Forelimb muscle (tissue), 1 donor: ENCODE data around the gene CDK16. TPM values are rescaled to one million over a fixed set of nuclear protein-coding genes. Genes with fewer than 3 reads are reported as not detected.

Source experiments
- DNase-seq: peaks from one replicate; pipeline ENCODE4 v3.0.0-alpha.2; 2013; ENCODE audit warnings: low read depth
- polyA plus RNA-seq: library from polyadenylated mRNA; unstranded; fragments of 120-200 nt; gene quantifications from one replicate; pipeline ENCODE4 v1.2.1, GENCODE V29; 2013; ENCODE audit not compliant: insufficient read length

CDK16 gene
- polyA plus RNA-seq, 1 donor, result 111 TPM

- no peak for DNase-seq
Measured at GRCh38 chrX:47186096-47186740, 32.3 kb upstream of the CDK16 start.

DNA sequence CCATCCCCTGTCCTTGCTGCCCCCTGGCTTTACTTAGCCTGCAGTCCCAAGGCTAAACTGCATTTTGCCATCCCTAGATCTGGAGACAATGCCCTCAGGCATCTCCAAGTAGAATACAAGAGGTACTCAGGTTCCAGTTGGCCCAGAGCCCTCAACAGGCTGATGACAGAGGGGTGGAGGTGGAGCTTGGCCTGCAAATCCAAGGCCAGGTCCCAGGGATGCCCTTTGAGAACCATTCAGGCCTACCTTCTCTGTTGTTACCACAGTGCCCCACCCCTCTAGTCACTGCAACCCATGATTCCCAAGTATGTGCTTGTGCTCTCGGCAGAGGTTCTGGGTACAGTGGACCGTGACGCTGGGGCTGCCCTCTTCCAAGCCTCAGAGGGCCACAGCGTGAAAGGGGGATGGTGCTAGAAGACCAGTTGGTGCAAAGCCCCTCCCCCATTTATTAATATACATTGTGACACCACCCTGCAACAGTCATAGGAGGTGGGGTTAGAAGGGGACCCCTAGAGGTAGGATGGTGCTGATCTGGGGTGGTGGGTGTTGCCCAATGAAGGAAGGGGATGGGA lies 31.3 kb upstream of the CDK16 start:
- DNase-seq, result no peak

DNA sequence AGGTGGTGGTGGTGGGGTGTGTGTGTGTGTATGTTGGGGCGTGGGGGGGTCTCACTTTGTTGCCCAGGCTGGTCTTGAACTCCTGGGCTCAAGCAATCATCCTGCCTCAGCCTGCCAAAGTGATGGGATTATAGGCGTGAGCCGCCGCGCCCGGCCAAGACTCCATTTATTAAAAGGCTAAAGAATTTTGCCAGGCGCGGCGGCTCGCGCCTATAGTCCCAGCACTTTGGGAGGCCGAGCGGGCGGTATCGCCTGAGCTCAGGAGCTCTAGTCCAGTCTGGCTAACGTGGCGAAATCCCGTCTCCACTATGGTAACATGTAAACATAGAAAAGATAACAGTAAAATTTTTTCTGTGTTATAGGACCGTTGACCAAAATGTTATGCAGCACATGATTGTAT lies 28.6 kb upstream of the CDK16 start:
- DNase-seq, result no peak

DNA sequence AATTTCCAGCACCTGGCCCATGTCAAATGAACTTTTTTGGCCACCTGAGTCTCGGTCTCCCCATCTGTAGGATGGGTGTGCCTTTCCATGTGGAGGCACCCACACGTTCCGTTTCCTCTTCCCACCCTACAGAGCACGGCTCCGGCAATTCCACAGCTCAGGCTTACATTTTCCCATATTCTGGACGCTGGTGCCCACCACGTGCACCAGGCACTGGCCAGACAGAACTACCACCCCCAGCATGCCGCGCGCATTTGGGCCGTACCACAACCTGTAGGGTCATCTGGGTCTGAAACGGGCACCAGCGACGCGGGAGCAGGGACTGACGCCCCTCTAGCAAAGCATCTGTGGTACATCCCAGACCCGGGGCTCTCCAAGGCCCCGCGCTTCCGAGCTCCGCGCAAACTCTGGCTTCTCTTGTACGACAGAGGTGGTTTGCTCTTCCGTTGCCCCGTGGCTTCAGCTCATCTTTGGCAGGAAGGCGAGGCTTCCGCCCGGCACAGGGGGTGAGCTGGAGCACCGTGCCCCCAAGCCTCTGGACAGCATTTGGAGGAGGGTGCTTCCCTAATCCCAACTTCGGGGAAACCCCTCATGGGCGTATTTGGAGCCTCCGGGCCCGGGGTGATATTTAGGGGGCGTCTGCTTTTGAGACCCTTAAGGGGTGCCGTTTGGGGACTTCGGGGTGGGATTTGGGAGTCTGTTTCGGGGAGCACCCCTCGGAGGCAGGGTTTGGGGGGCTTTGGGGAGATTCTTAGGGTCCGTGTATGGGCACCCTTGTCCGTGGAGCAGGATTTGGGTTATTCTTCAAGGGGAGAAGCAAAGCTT lies 27.8 kb upstream of the CDK16 start:
- DNase-seq, result peak; percentile 67

- no peak for DNase-seq
Measured at GRCh38 chrX:47191331-47191730, 27.1 kb upstream of the CDK16 start.

- no peak for DNase-seq
Measured at GRCh38 chrX:47191806-47192401, 26.6 kb upstream of the CDK16 start.

DNA sequence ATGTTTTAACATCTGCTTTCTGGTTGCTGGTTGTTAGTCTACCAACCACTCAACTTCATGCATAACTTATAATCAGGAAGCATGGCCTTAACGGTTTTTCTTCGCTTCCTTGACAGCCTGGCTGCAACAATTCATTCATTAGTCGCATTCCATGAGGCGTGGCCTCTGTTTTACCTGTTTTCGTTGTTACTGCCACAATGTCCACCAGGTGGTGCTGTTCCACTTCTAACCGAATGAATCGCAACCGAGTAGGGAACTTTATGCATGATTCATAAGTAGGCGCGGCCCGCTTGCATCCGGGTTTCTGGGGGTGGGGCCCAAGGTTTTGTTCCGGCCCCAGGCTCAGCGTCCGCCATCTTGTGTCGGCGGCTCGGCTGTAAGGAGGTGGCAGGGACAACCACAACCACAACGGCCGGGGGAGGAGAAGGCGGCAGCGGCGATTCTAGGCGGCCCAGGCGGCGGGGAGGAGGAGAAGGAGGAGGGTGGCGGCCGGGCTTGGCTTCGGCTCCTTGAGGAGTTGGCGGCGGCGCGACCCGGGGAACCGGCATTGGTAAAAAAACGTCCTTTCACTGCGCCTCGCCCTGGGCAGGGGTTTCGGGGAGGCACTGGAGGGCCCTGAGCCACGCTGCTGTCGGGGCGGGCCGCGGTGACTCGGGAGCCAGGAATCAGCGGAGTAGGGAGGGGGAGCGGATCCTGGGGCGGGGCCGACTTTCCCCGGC lies 24.8 kb upstream of the CDK16 start, which contains the start of gene UBA1:
Gene UBA1, plus strand, starts transcription at position 355 of the 719 bp plus-strand sequence. CDS start 4,974 bp downstream, outside the sequence.
- DNase-seq, result peak; percentile 96

DNA sequence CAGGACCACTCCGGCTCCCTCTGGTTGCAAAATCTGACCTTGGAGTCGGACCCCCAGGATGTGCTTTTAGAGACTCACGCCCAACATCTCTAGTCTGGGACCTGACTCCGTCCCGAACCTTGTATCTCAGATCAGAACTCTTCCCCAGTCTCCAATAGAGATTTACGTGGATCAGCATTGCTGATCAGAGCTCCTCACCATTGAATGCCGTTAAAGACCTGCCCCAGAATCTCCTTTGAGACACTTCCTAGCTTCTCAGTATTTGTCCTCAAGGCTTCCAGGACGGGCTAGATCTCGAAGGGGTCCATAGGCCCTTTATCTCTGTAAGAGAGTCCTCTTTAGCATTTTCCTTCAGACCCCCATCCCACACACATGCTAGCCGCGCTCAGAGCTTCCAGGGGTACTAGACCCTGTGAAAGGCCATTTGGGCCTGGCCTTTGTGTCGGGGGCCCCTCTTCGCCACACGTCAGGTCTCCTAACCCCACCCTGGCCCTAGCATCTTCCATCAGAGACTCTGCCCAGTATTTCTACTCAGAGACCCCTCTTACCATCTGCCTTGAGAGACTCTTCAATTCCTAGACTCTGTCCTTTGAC lies 24.2 kb upstream of the CDK16 start:
- DNase-seq, result no peak

GRCh38 chrX:47196098-47196497 lies 22.4 kb upstream of the CDK16 start:
- no peak for DNase-seq

- no peak for DNase-seq
Measured at GRCh38 chrX:47197526-47197925, 21.0 kb upstream of the CDK16 start.

DNA sequence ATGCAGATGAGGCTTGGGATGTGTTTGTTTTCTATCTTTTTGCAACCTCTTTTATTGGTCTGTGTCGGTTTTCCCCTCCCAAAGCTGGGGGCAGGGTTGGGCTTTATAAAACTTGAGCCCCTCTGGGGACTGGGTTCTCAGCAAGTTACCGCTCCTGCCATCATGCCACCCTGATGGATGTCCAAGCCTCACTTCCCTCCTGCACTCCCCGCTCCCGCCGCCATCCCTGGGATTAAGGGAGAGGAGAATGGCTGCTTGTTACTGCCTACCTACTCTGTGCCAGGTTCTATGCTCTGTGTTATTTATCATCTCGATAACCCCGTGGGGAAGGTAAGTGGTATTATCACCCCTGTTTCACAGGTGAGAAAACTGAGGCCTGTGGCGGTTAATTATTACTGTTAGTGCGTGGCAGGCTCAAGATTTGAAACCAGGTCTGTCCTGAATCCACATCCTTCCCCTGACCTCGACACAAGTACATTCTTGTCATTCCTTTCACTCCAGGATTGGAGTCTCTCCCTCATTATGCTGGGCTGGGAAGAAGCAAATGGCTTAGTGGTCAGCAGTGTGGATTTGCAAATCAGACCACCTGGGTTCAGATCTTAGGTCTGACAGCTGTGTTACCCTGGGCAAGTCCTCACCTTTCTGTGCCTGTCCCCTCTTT lies 20.3 kb upstream of the CDK16 start:
- no peak for DNase-seq

GRCh38 chrX:47198687-47199080 lies 19.8 kb upstream of the CDK16 start:
- DNase-seq, result no peak

DNA sequence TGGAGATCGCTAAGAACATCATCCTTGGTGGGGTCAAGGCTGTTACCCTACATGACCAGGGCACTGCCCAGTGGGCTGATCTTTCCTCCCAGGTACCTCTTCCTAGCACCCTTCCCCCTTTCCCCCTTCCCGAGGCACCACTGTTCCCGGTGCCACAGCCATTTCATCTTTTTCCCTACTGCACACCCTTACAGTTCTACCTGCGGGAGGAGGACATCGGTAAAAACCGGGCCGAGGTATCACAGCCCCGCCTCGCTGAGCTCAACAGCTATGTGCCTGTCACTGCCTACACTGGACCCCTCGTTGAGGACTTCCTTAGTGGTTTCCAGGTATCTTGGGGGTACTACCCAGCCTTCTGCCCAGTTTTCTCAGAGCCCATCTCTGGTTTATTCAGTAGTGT lies 19.2 kb upstream of the CDK16 start:
- no peak for DNase-seq

DNA sequence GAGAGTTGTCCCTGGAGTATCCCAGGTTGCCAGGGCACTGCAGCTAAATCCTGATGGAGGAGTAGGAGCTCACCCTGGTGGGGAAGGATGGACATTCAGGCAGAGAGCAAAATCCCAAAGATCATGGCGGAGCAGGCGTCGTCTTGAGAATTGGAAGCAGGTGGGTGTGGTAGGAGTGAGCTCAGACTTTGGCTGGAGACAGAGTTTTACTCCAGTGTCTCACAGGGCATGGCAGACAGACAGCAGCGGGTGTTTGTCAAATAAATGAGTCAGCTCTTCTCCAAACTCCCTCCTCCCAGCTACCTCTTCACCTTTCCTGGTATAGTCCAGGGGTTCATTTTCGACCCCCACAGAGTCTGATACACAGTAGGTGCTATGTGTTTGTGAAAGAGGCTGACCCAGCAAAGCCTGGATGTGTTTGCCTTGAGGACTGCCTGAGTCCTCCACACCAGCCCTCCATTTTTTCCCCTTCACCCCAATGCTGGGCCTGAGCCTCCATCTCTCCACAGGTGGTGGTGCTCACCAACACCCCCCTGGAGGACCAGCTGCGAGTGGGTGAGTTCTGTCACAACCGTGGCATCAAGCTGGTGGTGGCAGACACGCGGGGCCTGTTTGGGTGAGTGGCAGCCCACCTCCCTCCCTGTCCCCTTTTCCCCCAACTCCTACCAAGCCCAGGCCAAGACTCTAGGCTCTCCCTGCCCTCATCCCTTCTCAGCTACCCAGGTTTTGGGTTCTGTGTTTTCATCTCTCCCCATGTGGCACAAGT lies 17.9 kb upstream of the CDK16 start:
- no peak for DNase-seq

GRCh38 chrX:47201345-47201944 lies 17.0 kb upstream of the CDK16 start:
- no peak for DNase-seq

GRCh38 chrX:47202316-47202715 lies 16.2 kb upstream of the CDK16 start:
- no peak for DNase-seq

GRCh38 chrX:47202877-47203276 lies 15.6 kb upstream of the CDK16 start:
- no peak for DNase-seq

- no peak for DNase-seq
Measured at GRCh38 chrX:47204970-47205369, 13.5 kb upstream of the CDK16 start.

DNA sequence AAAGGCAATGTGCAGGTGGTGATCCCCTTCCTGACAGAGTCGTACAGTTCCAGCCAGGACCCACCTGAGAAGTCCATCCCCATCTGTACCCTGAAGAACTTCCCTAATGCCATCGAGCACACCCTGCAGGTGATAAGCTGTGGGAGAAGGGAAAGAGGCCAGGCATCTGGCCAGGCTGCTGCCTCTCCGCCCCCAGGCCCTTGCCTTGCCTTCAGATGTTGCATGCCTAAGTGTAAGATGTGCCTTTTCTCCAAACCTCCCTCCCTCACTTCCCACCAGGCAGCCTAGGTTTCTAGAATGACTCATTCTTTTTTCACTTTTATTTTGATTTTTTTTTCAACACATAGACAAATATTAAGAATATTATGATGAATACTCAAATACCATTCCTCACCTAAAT lies 12.2 kb upstream of the CDK16 start:
- DNase-seq, result no peak

- no peak for DNase-seq
Measured at GRCh38 chrX:47208108-47208507, 10.4 kb upstream of the CDK16 start.
